CD14-positive monocyte (primary cell): ENCODE results near the gene GAS2L2. TPM values are rescaled to one million over a fixed set of nuclear protein-coding genes. Genes with fewer than 3 reads are reported as not detected.

Source experiments
- DNase-seq, 3 donors: peaks; one replicate each; pipeline ENCODE4 v3.0.0-alpha.2; 2011 to 2022
- H2AFZ ChIP-seq: 2 replicates; pipeline ENCODE4 v1.6.0; 2012; ENCODE audit warnings: mild to moderate bottlenecking, low read depth, low read length, inconsistent platforms; ENCODE audit not compliant: insufficient read depth, poor library complexity, severe bottlenecking
- H3K27ac ChIP-seq, 2 donors: 1 replicate in 1 of 2; 2 replicates in 1 of 2; pipeline ENCODE4 v1.5.1; 2012 to 2013; ENCODE audit warnings: low read length in 2 of 2, control low read depth in 1 of 2, inconsistent platforms in 1 of 2, low read depth in 1 of 2, mild to moderate bottlenecking in 1 of 2
- H3K27me3 ChIP-seq, 2 donors: one replicate each; pipeline versions ENCODE4 v1.6.0 to v1.6.1; 2011 to 2013; ENCODE audit warnings: low read length in 2 of 2; ENCODE audit not compliant: control insufficient read depth in 2 of 2, insufficient read depth in 2 of 2
- H3K36me3 ChIP-seq, 2 donors: replicated peaks in 1 of 2; 1 replicate in 1 of 2; 2 replicates in 1 of 2; pipeline versions ENCODE4 v1.5.1 to v1.6.1; 2012 to 2013; ENCODE audit warnings: low read length in 2 of 2, control low read depth in 1 of 2, inconsistent platforms in 1 of 2, mild to moderate bottlenecking in 1 of 2; ENCODE audit not compliant: insufficient read depth in 2 of 2, control insufficient read depth in 1 of 2
- H3K4me1 ChIP-seq, 2 donors: 1 replicate in 1 of 2; 2 replicates in 1 of 2; pipeline versions ENCODE4 v1.5.1 to v1.6.1; 2012 to 2013; ENCODE audit warnings: low read length in 2 of 2, control low read depth in 1 of 2, inconsistent platforms in 1 of 2, mild to moderate bottlenecking in 1 of 2, moderate library complexity in 1 of 2; ENCODE audit not compliant: insufficient read depth in 2 of 2, control insufficient read depth in 1 of 2
- H3K4me2 ChIP-seq: replicated peaks from 2 replicates; pipeline ENCODE3; 2012; ENCODE audit warnings: low read length, moderate library complexity, mild to moderate bottlenecking; ENCODE audit not compliant: poor library complexity, severe bottlenecking; ENCODE audit errors: extremely low read depth
- H3K4me3 ChIP-seq, 3 experiments: fragments of 200-600 bp in 1 of 3; sonication (generic) in 1 of 3; replicated peaks in 1 of 3; 1 replicate in 2 of 3; 2 replicates in 1 of 3; pipeline ENCODE4 v1.5.1; 2011 to 2013; ENCODE audit warnings: low read length in 3 of 3, mild to moderate bottlenecking in 3 of 3, control low read depth in 2 of 3, low read depth in 2 of 3, inconsistent platforms in 1 of 3, moderate library complexity in 1 of 3
- H3K79me2 ChIP-seq: 2 replicates; pipeline ENCODE4 v1.6.0; 2012; ENCODE audit warnings: mild to moderate bottlenecking, control low read depth, inconsistent platforms, low read length, moderate library complexity; ENCODE audit not compliant: insufficient read depth
- H3K9ac ChIP-seq: 2 replicates; pipeline ENCODE4 v1.6.0; 2017; ENCODE audit warnings: low read length, mild to moderate bottlenecking; ENCODE audit not compliant: insufficient read depth, poor library complexity, severe bottlenecking
- H3K9me3 ChIP-seq, 2 donors: replicated peaks in 1 of 2; 1 replicate in 1 of 2; 2 replicates in 1 of 2; pipeline versions ENCODE4 v1.5.1 to v1.6.1; 2012 to 2013; ENCODE audit warnings: low read length in 2 of 2, control low read depth in 1 of 2; ENCODE audit not compliant: control insufficient read depth in 1 of 2, insufficient read depth in 1 of 2
- H4K20me1 ChIP-seq: 2 replicates; pipeline ENCODE4 v1.6.0; 2012; ENCODE audit warnings: mild to moderate bottlenecking, low read length, control low read depth, moderate library complexity; ENCODE audit not compliant: insufficient read depth
- H3K27ac Mint-ChIP-seq, 7 donors: one replicate each; pipeline ENCODE4 v1.8.0; 2020; ENCODE audit warnings: mild to moderate bottlenecking in 7 of 7, mixed read lengths in 7 of 7, moderate library complexity in 6 of 7, inconsistent platforms in 2 of 7
- H3K27me3 Mint-ChIP-seq, 3 donors: one replicate each; pipeline ENCODE4 v1.8.0; 2021 to 2022; ENCODE audit warnings: low read depth in 3 of 3, mild to moderate bottlenecking in 3 of 3, mixed read lengths in 3 of 3, moderate library complexity in 3 of 3, inconsistent platforms in 1 of 3
- H3K36me3 Mint-ChIP-seq, 2 donors: one replicate each; pipeline ENCODE4 v1.8.0; 2020; ENCODE audit warnings: mixed read lengths in 2 of 2, inconsistent platforms in 1 of 2, mild to moderate bottlenecking in 1 of 2
- H3K4me1 Mint-ChIP-seq: one replicate; pipeline ENCODE4 v1.8.0; 2020; ENCODE audit warnings: mild to moderate bottlenecking, mixed read lengths
- H3K4me3 Mint-ChIP-seq, 2 donors: one replicate each; pipeline ENCODE4 v1.8.0; 2020; ENCODE audit warnings: mild to moderate bottlenecking in 2 of 2, mixed read lengths in 2 of 2, moderate library complexity in 1 of 2
- H3K9me3 Mint-ChIP-seq, 7 donors: one replicate each; pipeline ENCODE4 v1.8.0; 2020 to 2022; ENCODE audit warnings: mixed read lengths in 7 of 7, mild to moderate bottlenecking in 6 of 7, moderate library complexity in 6 of 7, inconsistent platforms in 2 of 7
- CTCF ChIP-seq: fragments of 200-600 bp; IDR thresholded peaks from one replicate; pipeline ENCODE4 v1.8.0; 2022; ENCODE audit warnings: antibody characterized with exemption, mild to moderate bottlenecking
- WGBS: methylation state at CpG from one replicate; pipeline ENCODE4 v1.1.5; 2013; ENCODE audit warnings: missing lambda C conversion rate; ENCODE audit not compliant: insufficient coverage; 5-methylcytosine and 5-hydroxymethylcytosine counted together
- intact Hi-C, 2 donors: fragments of 100-400 bp; cut with micrococcal nuclease; formaldehyde crosslinking; loops; one replicate each; pipeline versions ENCODE4 v1.15.0 to v1.15.1; 2023
- polyA plus RNA-seq, 3 donors: library from polyadenylated mRNA; depleted of rRNA in 1 of 3; unstranded in 2 of 3; stranded (reverse) in 1 of 3; fragments of 300-500 nt in 2 of 3; fragments of >200 nt in 1 of 3; fragmentation: Illumina TruSeq in 2 of 3; gene quantifications; 1 replicate in 2 of 3; 2 replicates in 1 of 3; pipeline ENCODE4 v1.2.3, GENCODE V29; 2012 to 2021

The GAS2L2 gene
- polyA plus RNA-seq, 3 donors, result not detected

GRCh38 chr17:35774499-35774898 lies 21.5 kb upstream of the GAS2L2 start:
- H3K4me3 ChIP-seq, result no peak overlapping the region
- no peak overlapping the region for H3K4me3 Mint-ChIP-seq
- H3K36me3 ChIP-seq, result no peaks in the 10 kb centered on the region
- H3K4me1 Mint-ChIP-seq, result peaks cover 22% of the 10 kb centered on the region
- WGBS, result no CpG with 5 or more reads among the region's 5 CpGs
- no peak for DNase-seq
- H3K9me3 ChIP-seq, result no peaks in the 10 kb centered on the region
- H3K4me2 ChIP-seq, result no peak overlapping the region
- intact Hi-C loops, result no loop called here
- peaks cover 11 to 27% (median 11%) of the 10 kb centered on the region in 3 donors for H3K27me3 Mint-ChIP-seq
- no peak for TF ChIP-seq CTCF
- no peaks in the 10 kb centered on the region for H4K20me1 ChIP-seq
- H3K36me3 Mint-ChIP-seq, result no peaks in the 10 kb centered on the region
- H2AFZ ChIP-seq, result no peak overlapping the region
- no peak overlapping the region for H3K27ac Mint-ChIP-seq
- peaks cover 0 to 4% of the 10 kb centered on the region in 2 donors for H3K27me3 ChIP-seq
- H3K9me3 Mint-ChIP-seq, result peaks cover 0 to 6% (median 0%) of the 10 kb centered on the region in 7 donors
- no peaks in the 10 kb centered on the region for H3K79me2 ChIP-seq
- H3K27ac ChIP-seq, result no peak overlapping the region
- peaks cover 17% of the 10 kb centered on the region in 2 donors for H3K4me1 ChIP-seq
- H3K9ac ChIP-seq, result no peak overlapping the region

- H3K79me2 ChIP-seq, result no peaks in the 10 kb centered on the region
- Mint-ChIP-seq H3K9me3 (peaks cover 0 to 6% (median 0%) of the 10 kb centered on the region in 7 donors), H3K27ac (no peak overlapping the region), H3K27me3 (peaks cover 10 to 26% (median 11%) of the 10 kb centered on the region in 3 donors), H3K4me1 (peaks cover 22% of the 10 kb centered on the region), H3K4me3 (peak overlapping the region in 1 of 2 donors; percentile 18), H3K36me3 (no peaks in the 10 kb centered on the region)
- H3K9ac ChIP-seq, result no peak overlapping the region
- peaks cover 0 to 4% of the 10 kb centered on the region in 2 donors for H3K27me3 ChIP-seq
- DNase-seq, result no peak
- TF ChIP-seq CTCF, result no peak
- no peaks in the 10 kb centered on the region for H3K9me3 ChIP-seq
- H4K20me1 ChIP-seq, result no peaks in the 10 kb centered on the region
- H3K4me1 ChIP-seq, result peaks cover 17% of the 10 kb centered on the region in 2 donors
- H2AFZ ChIP-seq, result no peak overlapping the region
- H3K36me3 ChIP-seq, result no peaks in the 10 kb centered on the region
- H3K4me2 ChIP-seq, result no peak overlapping the region
- intact Hi-C loops, result no loop called here
- no peak overlapping the region for H3K4me3 ChIP-seq
- H3K27ac ChIP-seq, result no peak overlapping the region
- WGBS, result 83% methylated on average over 8 of the region's 10 CpGs
Measured at GRCh38 chr17:35773679-35774425, 20.8 kb upstream of the GAS2L2 start.
